KOPT-K1 (cell line): Measurements from ENCODE around the gene EIF3L.

ENCODE experiments used
- H3K27ac ChIP-seq: fragments of 200-600 bp; sonication (generic); 2 replicates; pipeline ENCODE4 v1.5.1; 2016; ENCODE audit warnings: antibody characterized with exemption, mild to moderate bottlenecking, low read depth, low read length; ENCODE audit not compliant: poor library complexity, severe bottlenecking
- H3K36me3 ChIP-seq: fragments of 200-600 bp; sonication (generic); 2 replicates; pipeline ENCODE4 v1.5.1; 2017; ENCODE audit warnings: antibody characterized with exemption, mild to moderate bottlenecking, low read length, moderate library complexity; ENCODE audit not compliant: insufficient read depth
- H3K9me3 ChIP-seq: fragments of 200-600 bp; sonication (generic); 2 replicates; pipeline ENCODE4 v1.5.1; 2017; ENCODE audit warnings: antibody characterized with exemption, low read length, mild to moderate bottlenecking; ENCODE audit not compliant: insufficient read depth, poor library complexity, severe bottlenecking

Gene EIF3L

GRCh38 chr22:37904572-37905533 lies 55.6 kb downstream of the EIF3L start:
- Histone ChIP-seq H3K36me3 (no peaks in the 10 kb centered on the region), H3K9me3 (no peaks in the 10 kb centered on the region), H3K27ac (no peak overlapping the region)

- peak within 1 kb of the TSS; percentile 27 for H3K27ac ChIP-seq
- H3K9me3 ChIP-seq, result no peaks in the 10 kb centered on the region
- no peaks in the 10 kb centered on the region for H3K36me3 ChIP-seq
These were observed 56.5 kb downstream of the EIF3L start, which contains the start of gene MICALL1 for GRCh38 chr22:37905534-37906363. Gene MICALL1 (plus strand): TSS chr22:37906297. CDS start chr22:37906423, 126 bp downstream.

- Histone ChIP-seq H3K36me3 (no peaks in the 10 kb centered on the region), H3K27ac (no peak overlapping the region), H3K9me3 (no peaks in the 10 kb centered on the region)
These were observed 57.3 kb downstream of the EIF3L start for GRCh38 chr22:37906364-37907008.

- Histone ChIP-seq H3K9me3 (no peaks in the 10 kb centered on the region), H3K36me3 (no peaks in the 10 kb centered on the region), H3K27ac (no peak overlapping the region)
These were observed 58.1 kb downstream of the EIF3L start for GRCh38 chr22:37907036-37907954.

- no peaks in the 10 kb centered on the region for H3K9me3 ChIP-seq
- H3K27ac ChIP-seq, result no peak overlapping the region
- no peaks in the 10 kb centered on the region for H3K36me3 ChIP-seq
These were observed 60.5 kb downstream of the EIF3L start for GRCh38 chr22:37909766-37910165.

- no peak overlapping the region for H3K27ac ChIP-seq
- no peaks in the 10 kb centered on the region for H3K36me3 ChIP-seq
These were observed 61.9 kb downstream of the EIF3L start for GRCh38 chr22:37910890-37911672.

GRCh38 chr22:37911697-37912096 lies 62.5 kb downstream of the EIF3L start:
- H3K36me3 ChIP-seq, result no peaks in the 10 kb centered on the region
- H3K27ac ChIP-seq, result no peak overlapping the region
- no peaks in the 10 kb centered on the region for H3K9me3 ChIP-seq

More at GRCh38 chr22:37910890-37911672, 61.9 kb downstream of the EIF3L start:
- no peaks in the 10 kb centered on the region for H3K9me3 ChIP-seq

GRCh38 chr22:37912171-37912570 lies 63.0 kb downstream of the EIF3L start:
- Histone ChIP-seq H3K36me3 (no peaks in the 10 kb centered on the region), H3K27ac (no peak overlapping the region), H3K9me3 (no peaks in the 10 kb centered on the region)

- Histone ChIP-seq H3K36me3 (no peaks in the 10 kb centered on the region), H3K9me3 (no peaks in the 10 kb centered on the region), H3K27ac (no peak overlapping the region)
These were observed 64.1 kb downstream of the EIF3L start for GRCh38 chr22:37913233-37913721.

GRCh38 chr22:37916311-37916710 lies 67.1 kb downstream of the EIF3L start:
- H3K9me3 ChIP-seq, result no peaks in the 10 kb centered on the region
- no peaks in the 10 kb centered on the region for H3K36me3 ChIP-seq
- no peak overlapping the region for H3K27ac ChIP-seq

- Histone ChIP-seq H3K9me3 (no peaks in the 10 kb centered on the region), H3K36me3 (no peaks in the 10 kb centered on the region), H3K27ac (no peak overlapping the region)
These were observed 68.8 kb downstream of the EIF3L start for GRCh38 chr22:37917874-37918548.

GRCh38 chr22:37918580-37919270 lies 69.5 kb downstream of the EIF3L start:
- Histone ChIP-seq H3K27ac (no peak overlapping the region), H3K36me3 (no peaks in the 10 kb centered on the region)

More at GRCh38 chr22:37918580-37919270, 69.5 kb downstream of the EIF3L start:
- no peaks in the 10 kb centered on the region for H3K9me3 ChIP-seq
